ENCODE results near the gene ERG28.

- no peak for TF ChIP-seq TAF1 (IDR thresholded peaks at IDR 0.05; ENCODE audit: low read depth, low read length)
- TF ChIP-seq POLR2A (IDR thresholded peaks at IDR 0.05; ENCODE audit: low read depth, low read length), result no peak
- no peak for TF ChIP-seq POLR2AphosphoS5 (IDR thresholded peaks at IDR 0.05; ENCODE audit: low read depth, low read length)
- no peak for TF ChIP-seq SPI1 (IDR thresholded peaks at IDR 0.05; ENCODE audit: low read depth, low read length)
- no peak for TF ChIP-seq PAX5 (IDR thresholded peaks at IDR 0.05; ENCODE audit: insufficient read depth, low read length, severe bottlenecking)
- TF ChIP-seq POU2F2 (IDR thresholded peaks at IDR 0.05; ENCODE audit: low read depth, low read length), result no peak
These were observed 53.6 kb downstream of the ERG28 start for GRCh38 chr14:75607044-75607443.

All from GM12891 (cell line).